Measurements from ENCODE around the gene RAC3.

- TF ChIP-seq EZH2phosphoT487 (IDR thresholded peaks at IDR 0.05; ENCODE audit: borderline replicate concordance, low read depth, low read length) (no peak), CTCF (conservative IDR thresholded peaks at IDR 0.05; ENCODE audit: low read length) (no peak)
Measured at GRCh38 chr17:82052638-82053059, 21.2 kb downstream of the RAC3 start.

All from OCI-LY7 (cell line).